COLO829 (cell line): ENCODE results near the gene CASK.

Source experiments
- DNase-seq: peaks from one replicate; pipeline ENCODE4 v3.0.0; 2012; ENCODE audit warnings: low spot score

Gene CASK

DNA sequence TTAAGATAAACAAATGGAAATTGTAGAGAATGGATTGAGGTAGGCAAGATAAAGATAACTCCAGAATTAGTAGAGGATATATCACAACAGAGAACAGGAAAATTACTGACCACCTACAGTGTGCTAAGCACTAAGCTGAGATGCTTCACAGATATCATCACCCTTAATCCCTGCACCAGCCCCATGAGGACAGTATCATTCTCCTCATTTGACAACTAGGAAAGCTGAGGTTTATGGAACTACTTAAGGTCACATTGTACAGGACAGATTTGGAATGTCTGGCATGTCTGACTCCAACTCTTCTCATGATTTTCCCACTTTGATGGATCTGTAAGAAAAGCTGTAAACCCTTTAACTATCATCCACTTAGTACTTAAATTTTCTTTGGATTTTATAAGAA lies 95.5 kb downstream of the CASK start:
- no peak for DNase-seq

DNA sequence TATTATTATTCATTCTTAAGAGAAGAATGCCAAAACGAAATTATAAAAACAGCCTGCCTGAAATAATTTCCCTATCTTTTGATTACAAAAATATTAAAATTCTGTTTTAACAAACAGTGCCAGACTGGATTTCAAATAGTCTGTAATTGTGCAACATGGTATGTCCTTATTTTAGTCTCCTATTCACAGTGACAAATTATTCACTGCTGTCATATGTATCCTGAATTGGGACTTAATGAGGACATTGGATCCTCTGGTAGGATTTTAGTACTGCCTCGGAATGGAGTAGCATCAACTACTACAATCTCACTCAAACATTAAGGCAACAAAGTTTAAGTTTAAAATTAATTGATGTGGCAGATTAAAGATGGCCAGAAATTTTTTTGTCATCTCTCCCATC lies 97.6 kb downstream of the CASK start:
- no peak for DNase-seq

GRCh38 chrX:41824551-41824950 lies 98.8 kb downstream of the CASK start:
- no peak for DNase-seq

GRCh38 chrX:41823402-41823801 lies 100.0 kb downstream of the CASK start:
- DNase-seq = no peak

- no peak for DNase-seq
Observed at GRCh38 chrX:41822892-41823291, 100.5 kb downstream of the CASK start.

- no peak for DNase-seq
Observed at GRCh38 chrX:41808047-41808446, 115.3 kb downstream of the CASK start.

DNA sequence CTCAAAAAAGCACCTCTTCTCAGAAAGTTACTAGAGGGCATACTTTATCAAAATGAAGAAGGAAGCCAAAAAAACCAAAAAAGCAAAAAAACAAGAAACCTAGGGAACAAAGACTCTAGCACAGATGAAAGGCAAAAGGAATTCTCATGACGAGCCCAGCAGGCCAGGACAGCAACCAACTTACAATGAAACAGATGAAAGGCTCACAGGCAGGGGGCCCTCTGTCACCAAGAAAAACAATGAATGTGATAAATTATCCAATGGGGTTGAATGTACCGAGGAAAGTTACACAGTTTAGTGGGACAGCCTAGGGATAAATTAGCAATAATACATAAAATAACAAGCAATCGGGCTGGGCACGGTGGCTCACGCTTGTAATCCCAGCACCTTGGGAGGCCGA lies 120.4 kb downstream of the CASK start:
- DNase-seq = no peak

DNA sequence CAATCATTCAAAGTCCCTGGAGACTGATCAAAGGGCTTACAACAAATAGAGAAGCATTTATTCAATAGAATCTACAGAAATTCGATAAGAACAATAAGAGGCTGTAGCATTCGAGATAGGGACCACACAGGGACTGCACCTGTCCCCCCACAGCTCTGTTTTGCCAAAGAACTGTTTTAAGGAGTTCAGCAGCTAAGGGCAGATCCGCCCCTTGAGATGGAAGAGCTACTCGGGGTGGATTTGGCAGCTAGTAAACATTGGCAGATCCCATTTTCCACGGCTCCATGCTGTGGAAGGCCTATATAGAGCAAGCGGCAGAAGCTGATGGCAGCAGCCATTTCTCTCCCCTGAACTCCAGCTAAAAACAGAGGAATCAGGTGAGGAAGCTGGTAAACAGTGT lies 123.7 kb downstream of the CASK start:
- no peak for DNase-seq

- DNase-seq = no peak
Observed at GRCh38 chrX:41796577-41796976, 126.8 kb downstream of the CASK start.

GRCh38 chrX:41796046-41796445 lies 127.3 kb downstream of the CASK start:
- no peak for DNase-seq

DNA sequence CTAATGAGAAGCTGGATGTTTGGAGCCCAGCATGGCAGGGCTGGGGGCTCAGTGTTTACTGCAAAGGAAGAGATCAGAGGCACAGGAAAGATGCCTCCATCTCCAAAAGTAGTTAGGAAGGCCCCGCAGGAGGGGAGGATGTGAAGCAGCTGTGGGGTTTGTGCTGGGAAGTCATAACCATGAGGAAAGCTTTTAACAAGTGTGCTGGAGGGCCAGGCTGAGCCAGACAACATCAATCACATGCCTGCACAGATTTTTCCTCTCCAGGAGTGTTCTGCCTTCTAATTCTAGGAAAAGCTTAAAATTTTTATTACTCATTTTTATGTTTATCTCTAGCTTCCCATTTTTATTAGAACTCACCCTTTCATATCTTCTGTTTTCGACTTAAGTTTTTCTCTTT lies 134.0 kb downstream of the CASK start:
- no peak for DNase-seq

DNA sequence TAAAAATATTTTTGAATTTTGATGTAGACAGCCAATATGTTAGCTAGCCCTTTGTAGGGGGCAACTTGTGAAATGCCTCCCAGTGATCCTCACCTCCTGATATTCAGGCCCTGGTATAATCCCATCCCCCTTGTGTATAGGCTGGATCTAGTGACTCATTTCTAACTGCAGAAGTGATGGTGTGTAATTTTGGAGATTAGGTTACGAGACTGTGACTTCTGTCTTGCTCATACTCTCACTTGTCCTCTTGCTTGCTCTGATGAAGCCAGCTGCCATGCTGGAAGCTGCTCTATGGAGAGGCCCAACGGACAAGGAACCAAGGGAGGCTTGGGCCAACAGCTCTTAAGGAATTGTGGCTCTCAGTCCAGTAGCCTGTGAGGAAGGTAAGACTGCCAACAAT lies 137.7 kb downstream of the CASK start:
- DNase-seq = no peak

GRCh38 chrX:41781500-41781899 lies 141.9 kb downstream of the CASK start:
- peak; percentile 22 for DNase-seq

GRCh38 chrX:41779941-41780340 lies 143.4 kb downstream of the CASK start:
- DNase-seq = no peak

DNA sequence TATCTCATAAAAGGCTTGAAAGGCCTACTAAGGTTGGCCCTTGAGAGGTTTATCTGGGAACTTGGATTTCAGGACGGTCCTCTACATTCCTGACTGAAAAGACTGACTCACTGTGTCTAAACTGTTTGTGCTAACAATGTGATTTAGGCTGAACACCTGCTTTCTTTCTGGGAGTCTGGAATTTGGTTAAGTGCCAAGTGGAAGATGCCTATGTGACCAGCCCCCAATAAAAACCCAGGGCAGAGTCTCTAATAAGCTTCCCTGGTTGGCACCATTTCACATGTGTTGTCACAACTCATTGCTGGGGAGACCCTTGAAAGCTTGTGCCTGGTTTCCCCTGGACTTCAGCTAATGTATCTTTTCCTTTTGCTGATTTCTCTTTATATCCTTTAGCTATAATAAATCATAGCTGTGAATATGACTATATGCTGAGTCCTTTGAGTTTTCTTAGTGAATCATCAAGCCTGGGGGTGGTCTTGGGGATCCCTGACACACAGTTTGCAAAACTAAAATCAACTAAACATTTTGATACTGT lies 144.3 kb downstream of the CASK start:
- no peak for DNase-seq

DNA sequence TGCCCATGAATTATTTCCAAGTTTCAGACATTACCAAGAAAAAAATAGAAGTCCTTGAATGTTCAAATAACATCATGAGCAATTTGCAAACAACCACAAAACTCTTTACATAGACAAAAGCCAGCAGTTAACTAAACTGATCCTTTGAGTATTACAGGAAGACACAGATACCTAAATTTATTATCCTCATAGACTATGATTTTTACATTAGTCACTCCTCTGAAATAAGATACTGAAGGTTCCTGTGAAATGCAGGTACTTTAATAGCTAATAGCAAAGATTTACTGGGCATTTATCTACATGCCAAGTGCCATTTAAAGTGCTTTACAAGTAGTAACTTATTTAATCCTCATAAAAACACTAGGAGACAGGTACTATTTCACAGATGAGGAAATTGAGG lies 161.7 kb downstream of the CASK start:
- DNase-seq = no peak

- DNase-seq = no peak
Observed at GRCh38 chrX:41761169-41761568, 162.2 kb downstream of the CASK start.

DNA sequence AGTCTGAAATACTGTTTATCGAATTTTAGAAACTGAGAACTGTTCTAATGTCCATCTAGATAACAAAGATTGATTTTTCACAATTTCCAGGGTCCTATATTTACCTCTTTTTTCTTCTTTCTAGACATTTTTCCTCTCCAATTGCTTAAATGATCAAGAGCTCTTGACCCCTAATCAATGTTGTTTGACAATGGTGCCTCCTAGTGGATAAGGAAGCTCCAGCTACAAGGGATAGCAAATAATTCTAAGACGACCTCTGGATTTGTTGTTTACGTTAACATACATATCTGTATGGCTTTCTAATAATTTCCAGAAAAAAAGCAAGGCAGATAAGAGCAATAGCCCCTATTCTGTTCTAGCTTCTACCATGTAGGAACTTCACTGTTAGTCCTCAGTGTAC lies 163.5 kb downstream of the CASK start:
- DNase-seq = peak; percentile 3

- DNase-seq = no peak
Observed at GRCh38 chrX:41758401-41758800, 165.0 kb downstream of the CASK start.

GRCh38 chrX:41750716-41751115 lies 172.6 kb downstream of the CASK start:
- DNase-seq = no peak

DNA sequence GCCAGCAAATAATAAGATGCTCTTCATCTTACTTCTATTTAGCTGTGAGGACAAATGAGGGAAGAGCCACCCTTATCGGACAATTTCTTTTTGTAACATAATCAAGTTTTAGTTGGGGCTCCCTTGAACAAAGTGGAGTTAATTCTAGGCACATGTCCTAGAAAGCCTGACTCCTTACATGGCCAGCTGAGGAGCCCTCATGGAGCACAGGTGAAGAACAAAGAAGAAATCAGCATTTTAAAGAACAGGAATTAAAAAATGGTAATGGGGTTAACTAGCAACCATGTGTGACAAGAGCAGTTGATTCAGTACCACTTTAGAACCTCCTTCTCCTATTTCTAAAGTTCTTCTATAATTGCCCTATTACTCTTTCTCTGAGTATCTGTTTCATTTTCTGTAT lies 183.5 kb downstream of the CASK start:
- no peak for DNase-seq

DNA sequence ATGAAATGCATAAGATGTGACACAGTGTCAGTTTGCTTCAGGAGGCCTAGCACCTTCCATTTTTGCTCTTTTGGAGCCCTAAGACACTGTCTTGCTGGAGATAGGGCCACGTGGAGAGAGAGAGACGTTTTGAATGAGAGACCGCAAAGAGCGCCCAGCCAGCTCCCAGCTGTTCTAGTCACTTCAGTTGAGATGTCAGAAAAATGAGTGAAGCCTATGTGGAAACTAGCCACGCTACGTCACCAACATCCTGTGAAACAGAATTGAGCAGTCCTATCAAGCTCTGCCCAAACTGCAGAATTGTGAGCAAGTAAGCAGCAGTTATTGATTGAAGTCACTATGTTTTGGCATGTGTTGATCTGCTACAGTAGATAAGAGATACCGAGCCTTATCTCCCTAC lies 186.3 kb downstream of the CASK start:
- DNase-seq = no peak

DNA sequence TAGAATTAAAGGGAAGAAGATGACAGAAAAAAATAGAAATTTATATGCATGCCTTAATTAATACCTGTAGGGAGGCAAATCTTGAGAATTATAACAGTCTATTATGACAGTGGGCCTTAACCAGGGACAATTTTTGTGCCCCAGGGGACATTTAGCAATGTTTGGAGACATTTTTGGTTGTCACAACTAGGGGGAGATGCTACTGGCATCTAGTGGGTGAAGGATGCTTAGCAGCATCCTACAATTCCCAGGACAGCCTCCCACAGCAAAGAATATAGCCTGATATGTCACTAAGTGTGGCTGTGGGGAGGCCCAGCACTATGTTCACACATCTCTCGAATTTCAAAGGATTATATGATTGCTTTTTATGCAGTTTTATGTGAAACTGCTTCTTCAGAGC lies 188.8 kb downstream of the CASK start:
- DNase-seq = no peak

DNA sequence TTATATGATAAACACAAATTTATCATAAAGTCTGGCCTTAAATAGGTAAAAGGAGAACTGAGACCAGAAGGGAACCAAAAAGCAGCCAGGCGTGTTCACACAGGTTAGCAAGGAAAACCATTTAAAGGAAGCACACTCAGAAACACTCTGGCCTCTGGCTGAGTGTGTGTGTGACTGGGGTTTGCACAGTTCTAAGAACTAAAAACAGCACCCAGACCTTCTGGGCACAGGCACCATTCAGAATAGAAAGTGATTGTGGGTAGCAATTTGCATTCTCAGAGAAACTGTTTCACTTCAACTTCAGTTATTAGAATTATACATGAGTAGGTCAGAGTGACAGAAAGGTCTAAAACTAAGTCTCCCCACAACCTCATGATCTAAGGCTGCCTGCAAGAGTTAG lies 189.4 kb downstream of the CASK start:
- no peak for DNase-seq

DNA sequence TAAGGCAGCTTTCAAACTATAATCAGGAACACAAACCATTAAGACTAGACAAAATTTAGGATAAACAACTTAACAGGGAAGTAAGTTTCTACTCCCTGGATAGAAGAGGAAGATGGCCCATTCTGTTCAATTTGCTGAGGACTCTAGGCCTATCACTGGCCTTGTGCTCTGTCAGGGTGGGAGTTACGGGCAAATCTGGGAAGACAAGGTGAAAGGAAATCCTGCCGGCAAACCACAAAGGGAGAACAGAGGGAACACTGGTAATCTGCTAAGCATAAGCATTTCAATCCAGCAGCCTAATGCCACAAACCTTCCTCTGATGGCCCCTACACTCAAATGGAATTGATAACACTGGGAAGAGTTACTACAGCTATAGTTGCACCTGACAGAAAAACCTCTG lies 191.1 kb downstream of the CASK start:
- DNase-seq = no peak
